Activated CD8-positive, alpha-beta memory T cell treated with anti-CD3 and anti-CD28 coated beads, Interleukin-2, amount 10 ng/mL, durations not matched to agents 7 days and 5 days (primary cell): ENCODE data around the gene LRWD1. TPM values are rescaled to one million over a fixed set of nuclear protein-coding genes. Genes with fewer than 3 reads are reported as not detected.
"Not testable (repeated sequence)": the region's sequence is repeated elsewhere in the genome, so short reads cannot be mapped to it uniquely, and the experiment has no call there.

ENCODE experiments used
- ATAC-seq: fragments of 150-1000 bp; cut with Tn5 transposase; one replicate; pipeline ENCODE4 v1.10.0; 2021; ENCODE audit warnings: moderate library complexity
- CTCF ChIA-PET: fragments of 350-600 bp; sonication (Branson Sonifier 250); formaldehyde crosslinking; loops from one replicate; lab custom pipeline; 2021; ENCODE audit warnings: antibody characterized with exemption; lab: Charles Lee
- DNase-seq: peaks from one replicate; pipeline ENCODE4 v3.0.0-alpha.2; 2020
- H3K27ac Mint-ChIP-seq: one replicate; pipeline ENCODE4 v1.8.0; 2021; ENCODE audit warnings: mild to moderate bottlenecking, mixed read lengths
- H3K27me3 Mint-ChIP-seq: one replicate; pipeline ENCODE4 v1.8.0; 2021; ENCODE audit warnings: mixed read lengths
- H3K36me3 Mint-ChIP-seq: one replicate; pipeline ENCODE4 v1.8.0; 2021; ENCODE audit warnings: mild to moderate bottlenecking, mixed read lengths
- H3K4me1 Mint-ChIP-seq: one replicate; pipeline ENCODE4 v1.8.0; 2021; ENCODE audit warnings: mixed read lengths
- H3K4me3 Mint-ChIP-seq: one replicate; pipeline ENCODE4 v1.8.0; 2021; ENCODE audit warnings: mild to moderate bottlenecking, moderate library complexity, mixed read lengths
- H3K9me3 Mint-ChIP-seq: one replicate; pipeline ENCODE4 v1.8.0; 2022; ENCODE audit warnings: low read depth, mixed read lengths
- total RNA-seq, 2 experiments: library from RNA; stranded (reverse); gene quantifications; one replicate each; pipeline ENCODE4 v1.2.3, GENCODE V29; 2021

LRWD1 gene
- total RNA-seq, 2 experiments from 2014 or later = 20.6 to 24.0 TPM

GRCh38 chr7:102503141-102503540, 38.4 kb downstream of the LRWD1 start:
- H3K4me3 Mint-ChIP-seq, DNase-seq, ATAC-seq, H3K9me3 Mint-ChIP-seq, H3K27ac Mint-ChIP-seq, H3K27me3 Mint-ChIP-seq, CTCF ChIA-PET, H3K4me1 Mint-ChIP-seq, H3K36me3 Mint-ChIP-seq: not testable (repeated sequence)

GRCh38 chr7:102505298-102506185, 40.8 kb downstream of the LRWD1 start:
- H3K27ac Mint-ChIP-seq, DNase-seq, H3K36me3 Mint-ChIP-seq, H3K9me3 Mint-ChIP-seq, CTCF ChIA-PET, H3K27me3 Mint-ChIP-seq, ATAC-seq, H3K4me1 Mint-ChIP-seq, H3K4me3 Mint-ChIP-seq: not testable (repeated sequence)

GRCh38 chr7:102507410-102508088, 42.8 kb downstream of the LRWD1 start:
- H3K4me3 Mint-ChIP-seq, H3K36me3 Mint-ChIP-seq, CTCF ChIA-PET, H3K27me3 Mint-ChIP-seq, DNase-seq, H3K9me3 Mint-ChIP-seq, H3K4me1 Mint-ChIP-seq, H3K27ac Mint-ChIP-seq, ATAC-seq: not testable (repeated sequence)

- DNase-seq = not testable (repeated sequence)
These were observed 45.8 kb downstream of the LRWD1 start for GRCh38 chr7:102510575-102510974.

GRCh38 chr7:102511860-102512522, 47.2 kb downstream of the LRWD1 start:
- ATAC-seq = peak; percentile 72
- H3K4me3 Mint-ChIP-seq, H3K27me3 Mint-ChIP-seq, DNase-seq, H3K4me1 Mint-ChIP-seq, H3K36me3 Mint-ChIP-seq, H3K27ac Mint-ChIP-seq, H3K9me3 Mint-ChIP-seq, CTCF ChIA-PET: not testable (repeated sequence)

More at GRCh38 chr7:102510575-102510974, 45.8 kb downstream of the LRWD1 start:
- H3K36me3 Mint-ChIP-seq, H3K4me1 Mint-ChIP-seq, H3K27me3 Mint-ChIP-seq, H3K27ac Mint-ChIP-seq, ATAC-seq, CTCF ChIA-PET, H3K4me3 Mint-ChIP-seq, H3K9me3 Mint-ChIP-seq: not testable (repeated sequence)

GRCh38 chr7:102512642-102513221, 47.9 kb downstream of the LRWD1 start:
- H3K27me3 Mint-ChIP-seq, H3K4me3 Mint-ChIP-seq, H3K4me1 Mint-ChIP-seq, DNase-seq, H3K27ac Mint-ChIP-seq, H3K36me3 Mint-ChIP-seq, ATAC-seq, CTCF ChIA-PET, H3K9me3 Mint-ChIP-seq: not testable (repeated sequence)

GRCh38 chr7:102514881-102515721, 50.3 kb downstream of the LRWD1 start:
- CTCF ChIA-PET, DNase-seq, ATAC-seq, H3K4me1 Mint-ChIP-seq, H3K27me3 Mint-ChIP-seq, H3K27ac Mint-ChIP-seq, H3K36me3 Mint-ChIP-seq, H3K4me3 Mint-ChIP-seq, H3K9me3 Mint-ChIP-seq: not testable (repeated sequence)

GRCh38 chr7:102515889-102516288, 51.1 kb downstream of the LRWD1 start:
- H3K9me3 Mint-ChIP-seq, DNase-seq, H3K27ac Mint-ChIP-seq, H3K36me3 Mint-ChIP-seq, H3K4me3 Mint-ChIP-seq, ATAC-seq, H3K27me3 Mint-ChIP-seq, CTCF ChIA-PET, H3K4me1 Mint-ChIP-seq: not testable (repeated sequence)

- H3K27ac Mint-ChIP-seq, H3K9me3 Mint-ChIP-seq, H3K36me3 Mint-ChIP-seq, CTCF ChIA-PET, H3K27me3 Mint-ChIP-seq, H3K4me3 Mint-ChIP-seq, H3K4me1 Mint-ChIP-seq, ATAC-seq, DNase-seq: not testable (repeated sequence)
These were observed 52.2 kb downstream of the LRWD1 start for GRCh38 chr7:102516951-102517350.

- H3K4me1 Mint-ChIP-seq, CTCF ChIA-PET, H3K27ac Mint-ChIP-seq, H3K27me3 Mint-ChIP-seq, H3K36me3 Mint-ChIP-seq, H3K4me3 Mint-ChIP-seq, H3K9me3 Mint-ChIP-seq, DNase-seq: not testable (repeated sequence)
- ATAC-seq = peak; percentile 100
These were observed 52.9 kb downstream of the LRWD1 start, which contains the start of gene RASA4B for GRCh38 chr7:102517550-102518147. TSS of gene RASA4B (minus strand) at chr7:102517777. CDS start at chr7:102517710, 67 bp downstream.

GRCh38 chr7:102520797-102521196, 56.0 kb downstream of the LRWD1 start:
- H3K27ac Mint-ChIP-seq, H3K27me3 Mint-ChIP-seq, H3K4me1 Mint-ChIP-seq, CTCF ChIA-PET, DNase-seq, ATAC-seq, H3K9me3 Mint-ChIP-seq, H3K4me3 Mint-ChIP-seq, H3K36me3 Mint-ChIP-seq: not testable (repeated sequence)
